Measurements from ENCODE around the gene LRRC47. TPM values are rescaled to one million over a fixed set of nuclear protein-coding genes. Genes with fewer than 3 reads are reported as not detected.

The LRRC47 gene
- total and polyA plus RNA-seq, 2 of the 8 experiments (the other 6 are each of a cell fraction or from before 2014, with no cell fraction given) = 38.3 to 82.4 TPM

DNA sequence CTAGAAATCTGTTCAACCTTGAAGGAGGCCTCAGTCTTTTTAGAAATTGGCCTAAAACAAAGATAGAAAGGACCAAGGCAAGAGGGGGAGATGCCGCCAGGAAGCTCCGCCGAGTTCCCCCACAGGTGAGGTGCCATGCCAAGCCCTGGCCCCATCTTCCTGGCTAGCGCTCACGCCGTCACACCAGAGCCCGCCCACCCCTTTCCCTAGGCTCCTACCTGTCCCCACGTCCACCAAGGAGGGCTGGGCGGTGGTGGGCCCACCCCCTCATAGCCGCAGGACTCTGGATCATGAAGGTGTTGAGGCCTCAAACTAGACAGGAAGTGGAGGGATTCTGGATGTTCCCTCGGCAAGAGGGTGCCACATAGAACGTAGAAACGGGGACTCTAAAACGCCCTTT lies 59.6 kb downstream of the LRRC47 start:
- Histone ChIP-seq H4K20me1 (replicated peaks in 1 of 2; ENCODE audit: control insufficient read depth in 1 of 2, insufficient read depth in 2 of 2, low read length in 2 of 2) (peaks cover 0 to 15% of the 10 kb centered on the region in 2 experiments), H4K91ac (replicated peaks; ENCODE audit: insufficient read length, low read length) (no peak overlapping the region), H3K4ac (replicated peaks; ENCODE audit: insufficient read length, low read depth, low read length) (no peak overlapping the region), H3K9me3 (ENCODE audit: insufficient read depth in 2 of 2, low read depth in 1 of 2, low read length in 1 of 2) (no peaks in the 10 kb centered on the region), H2BK12ac (ENCODE audit: low read depth, low read length) (no peak overlapping the region), H3K18ac (ENCODE audit: extremely low read depth, low read length) (no peak overlapping the region), H2BK120ac (replicated peaks; ENCODE audit: low read depth, low read length) (no peak overlapping the region), H4K5ac (ENCODE audit: insufficient read length, low read depth, low read length) (no peak overlapping the region), H3K4me2 (ENCODE audit: insufficient read depth in 1 of 2, low read depth in 2 of 2, low read length in 2 of 2) (no peak overlapping the region), H3K79me2 (ENCODE audit: control insufficient read depth in 1 of 2, insufficient read depth in 2 of 2, low read length in 2 of 2) (no peaks in the 10 kb centered on the region), H3K23me2 (ENCODE audit: low read depth, low read length) (no peaks in the 10 kb centered on the region; the same call in 1 of the 2 replicates), H3K4me1 (replicated peaks in 1 of 4; ENCODE audit: control insufficient read depth in 3 of 4, insufficient read depth in 4 of 4, low read length in 3 of 4) (peaks cover 0 to 19% (median 13%) of the 10 kb centered on the region in 4 experiments; a peak in 5 of 7 replicates), H3K36me3 (ENCODE audit: control insufficient read depth in 2 of 4, insufficient read depth in 4 of 4, low read length in 3 of 4) (peaks cover 12 to 45% (median 38%) of the 10 kb centered on the region in 4 experiments), H2BK5ac (ENCODE audit: low read depth, low read length) (no peak overlapping the region), H2BK15ac (ENCODE audit: low read length) (no peak overlapping the region), H3K56ac (replicated peaks; ENCODE audit: insufficient read length, low read depth, low read length) (no peak overlapping the region), H3K23ac (ENCODE audit: insufficient read length) (no peak overlapping the region), H3K27ac (ENCODE audit: low read depth, low read length) (no peak overlapping the region), H3K9ac (replicated peaks in 1 of 4; ENCODE audit: extremely low read depth in 1 of 4, low read depth in 3 of 4, low read length in 3 of 4) (no peak overlapping the region), H3K14ac (ENCODE audit: insufficient read length) (no peak overlapping the region), H3K79me1 (ENCODE audit: low read depth, low read length) (no peaks in the 10 kb centered on the region; the same call in 1 of the 2 replicates), H3K27me3 (replicated peaks in 1 of 4; ENCODE audit: control insufficient read depth in 3 of 4, extremely low read depth in 1 of 4, insufficient read depth in 3 of 4, low read length in 3 of 4) (no peaks in the 10 kb centered on the region; a peak in 2 of 7 replicates), H4K8ac (ENCODE audit: extremely low read depth, insufficient read depth, low read length) (no peak overlapping the region), H2BK20ac (ENCODE audit: low read length) (no peak overlapping the region), H2AFZ (ENCODE audit: low read length) (no peak overlapping the region), H2AK5ac (ENCODE audit: low read depth, low read length) (no peak overlapping the region), H3K4me3 (ENCODE audit: extremely low read depth in 1 of 4, insufficient read depth in 2 of 4, low read depth in 3 of 4, low read length in 4 of 4) (no peak overlapping the region)
- ChIA-PET POLR2A (ENCODE audit: partially characterized antibody) (interaction anchor here (1.5 to 1.7 kb wide), 2 partner anchors 9 to 16 kb away, joined by 3 to 7 read pairs; no protein-coding TSS in a partner anchor), CTCF (ENCODE audit: partially characterized antibody) (no interaction called here)
- no peak for FAIRE-seq
- 89% methylated on average over 10 of the region's 14 CpGs; no CpG with 5 or more reads in 1 of the 2 experiments for WGBS, 2 experiments (ENCODE audit: extremely low coverage in 1 of 2, insufficient coverage in 1 of 2, insufficient read length in 1 of 2, insufficient replicate concordance in 2 of 2, low coverage in 1 of 2, low lambda C conversion rate in 2 of 2, missing lambda C conversion rate in 1 of 2)
- TF ChIP-seq SIRT6 (IDR thresholded peaks at IDR 0.05; ENCODE audit: low read length) (no peak), GTF2F1 (IDR thresholded peaks at IDR 0.05; ENCODE audit: borderline replicate concordance, low read depth, low read length) (no peak), SP4 (IDR thresholded peaks at IDR 0.05; ENCODE audit: low read length) (no peak), TBP (IDR thresholded peaks at IDR 0.05; ENCODE audit: low read depth, low read length) (no peak), SP2 (IDR thresholded peaks at IDR 0.05; ENCODE audit: low read length) (no peak), POU5F1 (IDR thresholded peaks at IDR 0.05; ENCODE audit: low read depth, low read length) (no peak), ZNF274 (IDR thresholded peaks at IDR 0.05; ENCODE audit: borderline replicate concordance, extremely low read depth, low read length) (no peak), POLR2A (IDR thresholded peaks at IDR 0.05; ENCODE audit: control extremely low read depth in 1 of 2, low read depth in 2 of 2, low read length in 2 of 2) (no peak), SP1 (IDR thresholded peaks at IDR 0.05; ENCODE audit: low read depth, low read length) (no peak), BCL11A (IDR thresholded peaks at IDR 0.05; ENCODE audit: low read depth in 2 of 2, low read length in 2 of 2) (no peak), POLR2AphosphoS5 (IDR thresholded peaks at IDR 0.05; ENCODE audit: low read depth, low read length) (no peak)
- TF ChIP-seq, protein P1, sequence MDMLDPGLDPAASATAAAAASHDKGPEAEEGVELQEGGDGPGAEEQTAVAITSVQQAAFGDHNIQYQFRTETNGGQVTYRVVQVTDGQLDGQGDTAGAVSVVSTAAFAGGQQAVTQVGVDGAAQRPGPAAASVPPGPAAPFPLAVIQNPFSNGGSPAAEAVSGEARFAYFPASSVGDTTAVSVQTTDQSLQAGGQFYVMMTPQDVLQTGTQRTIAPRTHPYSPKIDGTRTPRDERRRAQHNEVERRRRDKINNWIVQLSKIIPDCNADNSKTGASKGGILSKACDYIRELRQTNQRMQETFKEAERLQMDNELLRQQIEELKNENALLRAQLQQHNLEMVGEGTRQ (IDR thresholded peaks at IDR 0.05; ENCODE audit: low read length) = no peak
- DNase-seq (ENCODE audit: low read depth in 1 of 2, low spot score in 2 of 2) = no peak

Data from H1 (cell line).